Measurements from ENCODE around the gene MEX3D.
"Not testable (repeated sequence)": the region's sequence is repeated elsewhere in the genome, so short reads cannot be mapped to it uniquely, and the experiment has no call there.

MEX3D gene

GRCh38 chr19:1572795-1573194, 4.7 kb upstream of the MEX3D start:
- no peak for DNase-seq (ENCODE audit: low read depth in 3 of 3)

- no peak for DNase-seq (ENCODE audit: low read depth in 3 of 3)
These were observed 3.2 kb upstream of the MEX3D start for GRCh38 chr19:1571358-1571757.

- DNase-seq (ENCODE audit: low read depth in 3 of 3) = no peak
These were observed 2.7 kb upstream of the MEX3D start for GRCh38 chr19:1570836-1571235.

GRCh38 chr19:1569997-1570396, 1.9 kb upstream of the MEX3D start:
- DNase-seq (ENCODE audit: low read depth in 3 of 3) = no peak

- DNase-seq (ENCODE audit: low read depth in 3 of 3) = no peak
These were observed 287 bp downstream of the MEX3D start for GRCh38 chr19:1567848-1568227.

GRCh38 chr19:1567116-1567847, 843 bp downstream of the MEX3D start:
- no peak for DNase-seq (ENCODE audit: low read depth in 3 of 3)

- DNase-seq (ENCODE audit: low read depth in 3 of 3) = no peak
These were observed 1.6 kb downstream of the MEX3D start for GRCh38 chr19:1566392-1567115.

GRCh38 chr19:1563251-1563650, 4.9 kb downstream of the MEX3D start:
- DNase-seq (ENCODE audit: low read depth in 3 of 3) = no peak

- no peak for DNase-seq (ENCODE audit: low read depth in 3 of 3)
These were observed 6.8 kb downstream of the MEX3D start for GRCh38 chr19:1561236-1561842.

- no peak for DNase-seq (ENCODE audit: low read depth in 3 of 3)
These were observed 7.7 kb downstream of the MEX3D start for GRCh38 chr19:1560286-1560882.

GRCh38 chr19:1558552-1558951, 9.6 kb downstream of the MEX3D start:
- DNase-seq (ENCODE audit: low read depth in 3 of 3) = no peak

- DNase-seq (ENCODE audit: low read depth in 3 of 3) = no peak
These were observed 11.6 kb downstream of the MEX3D start for GRCh38 chr19:1556390-1557070.

- no peak for DNase-seq (ENCODE audit: low read depth in 3 of 3)
These were observed 12.4 kb downstream of the MEX3D start for GRCh38 chr19:1555487-1556389.

- no peak for DNase-seq (ENCODE audit: low read depth in 3 of 3)
These were observed 13.2 kb downstream of the MEX3D start for GRCh38 chr19:1554968-1555367.

GRCh38 chr19:1553415-1553814, 14.7 kb downstream of the MEX3D start:
- no peak for DNase-seq (ENCODE audit: low read depth in 3 of 3)

- no peak for DNase-seq (ENCODE audit: low read depth in 3 of 3)
These were observed 16.8 kb downstream of the MEX3D start for GRCh38 chr19:1551068-1552040.

- no peak for DNase-seq (ENCODE audit: low read depth in 3 of 3)
These were observed 18.7 kb downstream of the MEX3D start for GRCh38 chr19:1549332-1549945.

- no peak for DNase-seq (ENCODE audit: low read depth in 3 of 3)
These were observed 27.7 kb downstream of the MEX3D start for GRCh38 chr19:1540365-1540925.

GRCh38 chr19:1539749-1540148, 28.4 kb downstream of the MEX3D start:
- not testable (repeated sequence) for DNase-seq (ENCODE audit: low read depth in 3 of 3)
